K562 (cell line): Measurements from ENCODE around the gene HOXB1. TPM values are rescaled to one million over a fixed set of nuclear protein-coding genes. Genes with fewer than 3 reads are reported as not detected.

Source experiments
- CBX8 ChIP-seq: fragments of 200-600 bp; sonication (generic); IDR thresholded peaks from 2 replicates; pipeline ENCODE4 v1.6.1; 2012; ENCODE audit warnings: borderline replicate concordance, mixed run types, low read depth, mild to moderate bottlenecking, moderate library complexity, mixed read lengths, low read length, control low read depth, inconsistent platforms; ENCODE audit not compliant: poor library complexity, severe bottlenecking; ENCODE audit errors: extremely low read depth
- MYC ChIP-seq, 2 experiments: fragments of 250-450 bp in 1 of 2; sonication (Bioruptor Pico) in 1 of 2; IDR thresholded peaks; 2 replicates each; pipeline versions ENCODE4 v1.5.1 to v1.6.1; 2012 to 2021; ENCODE audit warnings: low read depth in 2 of 2, borderline replicate concordance in 1 of 2, improper control_type of control experiment in 1 of 2, low read length in 1 of 2, mild to moderate bottlenecking in 1 of 2, moderate library complexity in 1 of 2
- POLR2H ChIP-seq: IDR thresholded peaks from 2 replicates; pipeline ENCODE4 v1.6.1; 2016; ENCODE audit warnings: missing genetic modification characterization, low read depth, mild to moderate bottlenecking, control low read depth, missing compliant biosample characterization, moderate library complexity
- ZC3H4 ChIP-seq: sonication (generic); formaldehyde crosslinking; IDR thresholded peaks from 2 replicates; pipeline ENCODE4 v1.9.0; 2021; ENCODE audit warnings: missing genetic modification reagents, borderline replicate concordance
- ZNF431 ChIP-seq: sonication (generic); formaldehyde crosslinking; IDR thresholded peaks from 2 replicates; pipeline ENCODE4 v1.8.0; 2022; ENCODE audit warnings: mild to moderate bottlenecking, missing genetic modification reagents
- polyA plus RNA-seq, 8 experiments: library from polyadenylated mRNA; depleted of rRNA in 4 of 8; stranded (reverse) in 5 of 8; unstranded in 3 of 8; fragments of >200 nt; fragmentation: Nextera tagmentation in 2 of 8; fragmentation: Illumina TruSeq in 1 of 8; extraction: Ambion mirVana in 2 of 8; extraction: Trizol in 1 of 8; gene quantifications; 2 replicates each; pipeline versions ENCODE4 v1.2.1 to v1.2.3, GENCODE V29; 2011 to 2014; ENCODE audit warnings: inconsistent platforms in 1 of 8, missing spikeins in 1 of 8
- total RNA-seq, 7 experiments: library from RNA; depleted of rRNA in 6 of 7; stranded (reverse); fragments of >200 nt in 6 of 7; fragmentation: Illumina TruSeq in 2 of 7; extraction: Trizol in 2 of 7; gene quantifications; 2 replicates each; pipeline versions ENCODE4 v1.2.1 to v1.2.3, GENCODE V29; 2011 to 2021; ENCODE audit warnings: low replicate concordance in 1 of 7
- TF ChIP-seq, protein P1 (sequence below), 2 experiments: fragments of 450-650 bp; IDR thresholded peaks; 2 replicates each; pipeline ENCODE4 v1.6.1; 2016
- TF ChIP-seq, protein P2 (sequence below), 3 experiments: fragments of 200-800 bp in 1 of 3; fragments of 250-450 bp in 1 of 3; fragments of 450-650 bp in 1 of 3; sonication (Bioruptor Pico) in 1 of 3; sonication (Bioruptor generic) in 1 of 3; formaldehyde crosslinking in 1 of 3; IDR thresholded peaks; 2 replicates each; pipeline versions ENCODE4 v1.6.1 to v1.8.0; 2016 to 2022; ENCODE audit warnings: mild to moderate bottlenecking in 2 of 3, missing genetic modification characterization in 2 of 3, missing compliant biosample characterization in 1 of 3, moderate library complexity in 1 of 3
- TF ChIP-seq, protein P3 (sequence below): fragments of 200-800 bp; sonication (Bioruptor generic); IDR thresholded peaks from 2 replicates; pipeline ENCODE4 v1.6.1; 2017; ENCODE audit warnings: missing genetic modification characterization, missing compliant biosample characterization
- TF ChIP-seq, protein P4 (sequence below): sonication (generic); formaldehyde crosslinking; IDR thresholded peaks from 2 replicates; pipeline ENCODE4 v1.8.0; 2022; ENCODE audit warnings: missing genetic modification reagents, mild to moderate bottlenecking, moderate library complexity, borderline replicate concordance

The HOXB1 gene
- total and polyA plus RNA-seq, 9 of the 15 experiments (the other 6 are each of a cell fraction or from before 2014, with no cell fraction given) = 0.04 TPM; not detected in 8

DNA sequence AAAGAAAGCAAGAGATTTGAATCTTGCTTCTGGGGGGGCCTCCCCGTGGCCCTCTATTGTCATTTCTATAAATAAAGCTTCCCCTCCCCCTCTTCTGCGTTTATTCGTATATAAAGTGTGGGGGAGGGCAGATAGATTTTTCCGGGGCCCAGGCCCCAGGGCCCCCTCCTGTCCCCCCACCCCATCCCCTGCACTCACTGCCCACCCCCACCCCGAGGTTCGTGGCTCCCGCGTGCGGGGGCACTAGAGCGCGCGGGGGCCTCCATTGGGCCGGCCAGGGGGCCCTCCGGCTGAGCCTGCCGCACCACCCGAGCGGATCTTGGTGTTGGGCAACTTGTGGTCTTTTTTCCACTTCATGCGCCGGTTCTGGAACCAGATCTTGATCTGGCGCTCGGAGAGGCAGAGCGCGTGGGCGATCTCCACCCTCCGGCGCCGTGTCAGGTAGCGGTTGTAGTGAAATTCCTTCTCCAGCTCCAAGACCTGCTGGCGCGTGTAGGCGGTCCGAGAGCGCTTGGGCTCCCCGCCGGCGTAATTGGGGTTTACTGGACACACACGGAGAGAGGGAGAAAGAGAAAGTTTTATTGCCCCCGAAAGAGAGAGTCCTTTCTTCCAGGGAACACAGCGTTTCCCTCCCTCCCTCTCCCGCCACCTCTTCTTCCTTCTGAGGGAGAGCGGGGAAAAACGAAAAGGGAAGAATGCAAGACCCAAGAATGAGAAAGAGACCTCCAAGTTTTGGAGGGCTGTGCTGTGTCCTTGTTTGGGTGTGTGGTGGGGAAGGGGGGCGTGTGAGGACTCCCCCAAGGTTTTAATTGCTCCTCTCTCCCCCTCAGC is 45.9 kb upstream of the HOXB1 start (continued):
- TF ChIP-seq, protein P1, sequence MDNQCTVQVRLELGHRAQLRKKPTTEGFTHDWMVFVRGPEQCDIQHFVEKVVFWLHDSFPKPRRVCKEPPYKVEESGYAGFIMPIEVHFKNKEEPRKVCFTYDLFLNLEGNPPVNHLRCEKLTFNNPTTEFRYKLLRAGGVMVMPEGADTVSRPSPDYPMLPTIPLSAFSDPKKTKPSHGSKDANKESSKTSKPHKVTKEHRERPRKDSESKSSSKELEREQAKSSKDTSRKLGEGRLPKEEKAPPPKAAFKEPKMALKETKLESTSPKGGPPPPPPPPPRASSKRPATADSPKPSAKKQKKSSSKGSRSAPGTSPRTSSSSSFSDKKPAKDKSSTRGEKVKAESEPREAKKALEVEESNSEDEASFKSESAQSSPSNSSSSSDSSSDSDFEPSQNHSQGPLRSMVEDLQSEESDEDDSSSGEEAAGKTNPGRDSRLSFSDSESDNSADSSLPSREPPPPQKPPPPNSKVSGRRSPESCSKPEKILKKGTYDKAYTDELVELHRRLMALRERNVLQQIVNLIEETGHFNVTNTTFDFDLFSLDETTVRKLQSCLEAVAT (IDR thresholded peaks at IDR 0.05) = peak; percentile 39 to 73; a peak in 2 of 4 replicates
- TF ChIP-seq, protein P2, sequence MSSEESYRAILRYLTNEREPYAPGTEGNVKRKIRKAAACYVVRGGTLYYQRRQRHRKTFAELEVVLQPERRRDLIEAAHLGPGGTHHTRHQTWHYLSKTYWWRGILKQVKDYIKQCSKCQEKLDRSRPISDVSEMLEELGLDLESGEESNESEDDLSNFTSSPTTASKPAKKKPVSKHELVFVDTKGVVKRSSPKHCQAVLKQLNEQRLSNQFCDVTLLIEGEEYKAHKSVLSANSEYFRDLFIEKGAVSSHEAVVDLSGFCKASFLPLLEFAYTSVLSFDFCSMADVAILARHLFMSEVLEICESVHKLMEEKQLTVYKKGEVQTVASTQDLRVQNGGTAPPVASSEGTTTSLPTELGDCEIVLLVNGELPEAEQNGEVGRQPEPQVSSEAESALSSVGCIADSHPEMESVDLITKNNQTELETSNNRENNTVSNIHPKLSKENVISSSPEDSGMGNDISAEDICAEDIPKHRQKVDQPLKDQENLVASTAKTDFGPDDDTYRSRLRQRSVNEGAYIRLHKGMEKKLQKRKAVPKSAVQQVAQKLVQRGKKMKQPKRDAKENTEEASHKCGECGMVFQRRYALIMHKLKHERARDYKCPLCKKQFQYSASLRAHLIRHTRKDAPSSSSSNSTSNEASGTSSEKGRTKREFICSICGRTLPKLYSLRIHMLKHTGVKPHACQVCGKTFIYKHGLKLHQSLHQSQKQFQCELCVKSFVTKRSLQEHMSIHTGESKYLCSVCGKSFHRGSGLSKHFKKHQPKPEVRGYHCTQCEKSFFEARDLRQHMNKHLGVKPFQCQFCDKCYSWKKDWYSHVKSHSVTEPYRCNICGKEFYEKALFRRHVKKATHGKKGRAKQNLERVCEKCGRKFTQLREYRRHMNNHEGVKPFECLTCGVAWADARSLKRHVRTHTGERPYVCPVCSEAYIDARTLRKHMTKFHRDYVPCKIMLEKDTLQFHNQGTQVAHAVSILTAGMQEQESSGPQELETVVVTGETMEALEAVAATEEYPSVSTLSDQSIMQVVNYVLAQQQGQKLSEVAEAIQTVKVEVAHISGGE (CRISPR knock-in tag; IDR thresholded peaks at IDR 0.05) = peak in 1 of 3 experiments; percentile 2; a peak in 1 of 6 replicates
- no peak for TF ChIP-seq CBX8
- 0 out of 2 replicates have a peak, but pooled peaks have one; percentile 42 for TF ChIP-seq ZC3H4 (CRISPR knock-in tag)
- TF ChIP-seq MYC (IDR thresholded peaks at IDR 0.05; ENCODE audit: low read depth, low read length) = peak; percentile 59
- TF ChIP-seq MYC (CRISPR knock-in tag; IDR thresholded peaks at IDR 0.05; ENCODE audit: borderline replicate concordance, low read depth) = no peak
- TF ChIP-seq POLR2H = no peak
- TF ChIP-seq ZNF431 (CRISPR knock-in tag) = no peak
- TF ChIP-seq, protein P3, sequence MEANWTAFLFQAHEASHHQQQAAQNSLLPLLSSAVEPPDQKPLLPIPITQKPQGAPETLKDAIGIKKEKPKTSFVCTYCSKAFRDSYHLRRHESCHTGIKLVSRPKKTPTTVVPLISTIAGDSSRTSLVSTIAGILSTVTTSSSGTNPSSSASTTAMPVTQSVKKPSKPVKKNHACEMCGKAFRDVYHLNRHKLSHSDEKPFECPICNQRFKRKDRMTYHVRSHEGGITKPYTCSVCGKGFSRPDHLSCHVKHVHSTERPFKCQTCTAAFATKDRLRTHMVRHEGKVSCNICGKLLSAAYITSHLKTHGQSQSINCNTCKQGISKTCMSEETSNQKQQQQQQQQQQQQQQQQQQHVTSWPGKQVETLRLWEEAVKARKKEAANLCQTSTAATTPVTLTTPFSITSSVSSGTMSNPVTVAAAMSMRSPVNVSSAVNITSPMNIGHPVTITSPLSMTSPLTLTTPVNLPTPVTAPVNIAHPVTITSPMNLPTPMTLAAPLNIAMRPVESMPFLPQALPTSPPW (CRISPR knock-in tag) = peak; percentile 57
- TF ChIP-seq, protein P4, sequence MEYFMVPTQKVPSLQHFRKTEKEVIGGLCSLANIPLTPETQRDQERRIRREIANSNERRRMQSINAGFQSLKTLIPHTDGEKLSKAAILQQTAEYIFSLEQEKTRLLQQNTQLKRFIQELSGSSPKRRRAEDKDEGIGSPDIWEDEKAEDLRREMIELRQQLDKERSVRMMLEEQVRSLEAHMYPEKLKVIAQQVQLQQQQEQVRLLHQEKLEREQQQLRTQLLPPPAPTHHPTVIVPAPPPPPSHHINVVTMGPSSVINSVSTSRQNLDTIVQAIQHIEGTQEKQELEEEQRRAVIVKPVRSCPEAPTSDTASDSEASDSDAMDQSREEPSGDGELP = no peak
